ENCODE results near the gene SORCS3.

The SORCS3 gene

DNA sequence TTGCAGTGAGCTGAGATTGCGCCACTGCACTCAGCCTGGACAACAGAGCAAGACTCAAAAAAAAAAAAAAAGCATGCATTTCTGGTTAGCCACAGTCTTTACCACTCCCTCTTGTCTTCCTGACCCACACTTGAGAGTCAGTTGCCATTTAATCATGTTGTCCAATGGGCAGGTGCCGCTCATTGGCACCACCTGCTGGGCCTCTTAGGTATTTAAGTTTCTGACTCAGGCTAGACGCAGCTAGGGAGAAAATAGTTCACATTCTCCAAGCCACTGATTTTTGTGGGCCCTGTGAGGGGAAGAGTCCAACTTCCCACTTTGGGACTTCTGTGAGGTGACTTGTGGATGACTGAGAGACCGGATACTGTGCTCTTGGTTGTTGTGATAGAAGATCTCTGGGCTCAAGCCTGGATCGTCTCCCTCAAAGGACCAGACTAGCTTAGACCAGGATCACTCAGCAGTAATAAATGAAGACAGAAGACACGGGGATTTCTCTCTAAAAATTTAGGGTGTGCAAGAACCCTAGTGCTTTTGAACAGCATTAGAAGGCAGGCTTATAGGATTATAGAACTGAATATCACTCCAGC is 26.8 kb upstream of the SORCS3 start:
- POLR2A ChIA-PET, result no interaction called here
- TF ChIP-seq, protein P1, sequence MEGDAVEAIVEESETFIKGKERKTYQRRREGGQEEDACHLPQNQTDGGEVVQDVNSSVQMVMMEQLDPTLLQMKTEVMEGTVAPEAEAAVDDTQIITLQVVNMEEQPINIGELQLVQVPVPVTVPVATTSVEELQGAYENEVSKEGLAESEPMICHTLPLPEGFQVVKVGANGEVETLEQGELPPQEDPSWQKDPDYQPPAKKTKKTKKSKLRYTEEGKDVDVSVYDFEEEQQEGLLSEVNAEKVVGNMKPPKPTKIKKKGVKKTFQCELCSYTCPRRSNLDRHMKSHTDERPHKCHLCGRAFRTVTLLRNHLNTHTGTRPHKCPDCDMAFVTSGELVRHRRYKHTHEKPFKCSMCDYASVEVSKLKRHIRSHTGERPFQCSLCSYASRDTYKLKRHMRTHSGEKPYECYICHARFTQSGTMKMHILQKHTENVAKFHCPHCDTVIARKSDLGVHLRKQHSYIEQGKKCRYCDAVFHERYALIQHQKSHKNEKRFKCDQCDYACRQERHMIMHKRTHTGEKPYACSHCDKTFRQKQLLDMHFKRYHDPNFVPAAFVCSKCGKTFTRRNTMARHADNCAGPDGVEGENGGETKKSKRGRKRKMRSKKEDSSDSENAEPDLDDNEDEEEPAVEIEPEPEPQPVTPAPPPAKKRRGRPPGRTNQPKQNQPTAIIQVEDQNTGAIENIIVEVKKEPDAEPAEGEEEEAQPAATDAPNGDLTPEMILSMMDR (IDR thresholded peaks at IDR 0.05; ENCODE audit: insufficient read depth, low read length, missing control alignments), result peak; percentile 52
- DNase-seq (ENCODE audit: low read depth, low spot score), result no peak
- H3K4me3 ChIP-seq (ENCODE audit: low read depth, low read length), result no peak overlapping the region
- CTCF ChIA-PET, result interaction anchor here (1.1 to 5.6 kb wide), 8 partner anchors 11 to 212 kb away, joined by 3 to 33 read pairs (median 6); no protein-coding TSS in a partner anchor

DNA sequence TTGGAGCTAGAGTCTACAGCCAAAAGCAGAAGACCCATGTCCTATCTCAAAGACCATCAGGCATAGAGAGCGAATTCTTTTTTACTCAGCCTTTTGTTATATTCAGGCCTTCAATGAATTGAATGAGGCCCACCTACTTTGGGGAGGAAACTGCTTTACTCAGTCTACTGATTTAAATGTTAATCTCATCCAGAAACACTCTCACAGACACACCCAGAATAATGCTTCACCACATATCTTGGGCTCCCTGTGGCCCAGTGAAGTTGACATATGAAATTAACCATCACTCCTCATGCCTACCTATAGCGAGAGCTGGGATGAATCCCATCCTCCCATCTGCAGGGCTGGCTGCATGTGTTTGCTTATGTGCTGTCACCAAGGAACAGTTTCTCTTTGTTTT is 26.0 kb upstream of the SORCS3 start:
- DNase-seq (ENCODE audit: low read depth, low spot score), result no peak
- TF ChIP-seq, protein P1 (IDR thresholded peaks at IDR 0.05; ENCODE audit: insufficient read depth, low read length, missing control alignments), result no peak
- H3K4me3 ChIP-seq (ENCODE audit: low read depth, low read length), result no peak overlapping the region
- ChIA-PET POLR2A (no interaction called here), CTCF (interaction anchor here (1.1 to 5.6 kb wide), 7 partner anchors 12 to 212 kb away, joined by 3 to 33 read pairs (median 5); no protein-coding TSS in a partner anchor)

DNA sequence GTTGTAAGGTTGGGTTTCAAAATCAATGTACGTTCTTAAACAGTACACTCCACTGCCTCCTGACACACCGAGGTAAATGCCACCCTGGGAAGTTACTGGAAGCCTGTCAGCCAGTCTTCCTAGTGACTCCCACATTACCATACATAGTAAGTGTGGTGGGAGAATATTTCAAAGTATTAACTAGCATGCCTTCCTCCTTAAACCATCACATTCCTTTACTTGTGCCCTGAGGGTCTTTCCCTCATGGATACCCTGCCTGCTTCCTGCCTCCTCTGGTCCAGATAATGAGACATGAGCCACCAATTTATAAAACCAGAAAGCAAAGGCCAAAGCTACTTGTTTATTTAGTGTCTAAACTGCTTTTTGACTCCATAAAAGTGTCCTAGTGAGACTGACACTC is 23.3 kb upstream of the SORCS3 start:
- no peak overlapping the region for H3K4me3 ChIP-seq (ENCODE audit: low read depth, low read length)
- ChIA-PET POLR2A (no interaction called here), CTCF (interaction anchor here (5.9 kb wide), 1 partner anchor 37 kb away, joined by 49 read pairs; no protein-coding TSS in a partner anchor)
- DNase-seq (ENCODE audit: low read depth, low spot score), result no peak
- TF ChIP-seq, protein P1 (IDR thresholded peaks at IDR 0.05; ENCODE audit: insufficient read depth, low read length, missing control alignments), result no peak

DNA sequence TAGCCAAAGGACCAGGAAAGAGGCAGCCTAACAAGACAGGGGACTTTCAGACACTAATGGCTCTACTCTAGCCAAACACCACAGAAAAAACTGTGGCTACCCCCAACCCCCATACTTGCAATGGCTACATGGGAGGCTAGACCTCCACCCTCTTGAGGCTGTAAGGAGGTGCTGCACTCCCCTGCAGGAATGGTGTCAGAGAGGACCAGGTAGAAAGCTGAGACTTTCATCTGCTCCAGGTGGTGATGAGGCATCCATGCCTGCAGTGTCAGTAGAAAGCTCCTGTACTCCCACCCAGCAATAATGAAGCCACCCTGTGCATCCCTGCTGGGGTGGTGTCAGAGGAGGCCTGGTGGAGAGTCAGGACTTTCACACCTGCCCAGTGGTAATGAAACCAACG is 18.9 kb upstream of the SORCS3 start:
- DNase-seq (ENCODE audit: low read depth, low spot score), result no peak
- ChIA-PET POLR2A (interaction anchor here (0.9 kb wide), 1 partner anchor 215 kb away, joined by 3 read pairs; no protein-coding TSS in a partner anchor), CTCF (interaction anchor here (0.9 to 5.9 kb wide), 7 partner anchors 14 to 220 kb away, joined by 3 to 63 read pairs (median 5); no protein-coding TSS in a partner anchor)
- TF ChIP-seq, protein P1 (IDR thresholded peaks at IDR 0.05; ENCODE audit: insufficient read depth, low read length, missing control alignments), result no peak
- H3K4me3 ChIP-seq (ENCODE audit: low read depth, low read length), result no peak overlapping the region

DNA sequence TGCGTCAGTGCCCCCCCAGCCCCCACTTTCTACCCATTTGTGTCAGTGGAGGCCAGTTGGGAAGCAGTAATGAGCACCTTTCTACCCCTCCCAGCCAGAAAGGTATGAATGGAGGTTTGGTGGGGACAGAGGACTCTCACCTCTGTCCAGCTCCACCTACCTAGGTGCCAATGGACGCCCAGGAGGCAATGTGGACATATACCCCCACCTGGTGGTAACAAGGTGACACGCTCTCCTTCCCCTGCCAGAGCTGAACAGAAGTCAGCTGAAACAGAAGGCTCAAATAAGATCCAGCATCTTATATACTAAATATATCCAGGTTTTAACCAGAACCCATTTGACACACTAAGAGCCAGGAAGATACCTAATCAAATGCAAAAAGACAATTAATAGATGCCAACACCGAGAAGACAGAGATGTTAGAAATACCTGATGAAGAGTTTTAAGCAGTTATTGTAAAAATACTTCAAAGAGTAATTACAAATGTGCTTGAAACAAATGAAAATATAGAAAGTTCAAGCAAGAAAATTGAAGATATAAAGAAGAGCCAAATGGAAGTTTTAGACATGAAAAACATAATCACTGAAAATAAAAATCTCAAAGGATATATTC is 18.4 kb upstream of the SORCS3 start:
- TF ChIP-seq, protein P1 (IDR thresholded peaks at IDR 0.05; ENCODE audit: insufficient read depth, low read length, missing control alignments), result peak; percentile 47
- DNase-seq (ENCODE audit: low read depth, low spot score), result no peak
- POLR2A ChIA-PET, result interaction anchor here (0.5 to 0.9 kb wide), 2 partner anchors 216 to 388 kb away, joined by 3 read pairs; no protein-coding TSS in a partner anchor
- CTCF ChIA-PET, result interaction anchor here (0.9 to 5.9 kb wide), 7 partner anchors 14 to 220 kb away, joined by 3 to 63 read pairs (median 5); no protein-coding TSS in a partner anchor
- no peak overlapping the region for H3K4me3 ChIP-seq (ENCODE audit: low read depth, low read length)

DNA sequence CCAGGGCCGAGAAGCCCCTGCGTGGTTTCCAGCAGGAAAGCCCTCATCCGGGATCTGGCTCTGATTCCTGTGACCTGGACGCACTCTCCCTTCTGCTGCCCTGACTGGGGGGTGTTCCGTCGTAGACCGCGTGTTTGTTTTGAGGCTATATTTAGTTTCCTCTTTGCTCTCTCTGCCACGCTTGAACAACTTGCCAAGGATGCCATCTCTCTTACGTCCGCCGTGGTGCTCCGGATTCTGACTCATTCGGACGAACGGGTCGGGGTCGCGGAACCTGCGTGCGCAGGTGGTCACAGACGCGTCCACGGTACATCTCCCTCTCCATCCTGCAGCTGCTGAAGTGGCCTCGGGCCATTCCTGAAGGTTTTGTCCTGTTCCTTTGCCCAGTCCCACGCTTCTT is 10.4 kb upstream of the SORCS3 start:
- ChIA-PET CTCF (no interaction called here), POLR2A (no interaction called here)
- DNase-seq (ENCODE audit: low read depth, low spot score), result no peak
- H3K4me3 ChIP-seq (ENCODE audit: low read depth, low read length), result no peak overlapping the region
- TF ChIP-seq, protein P1 (IDR thresholded peaks at IDR 0.05; ENCODE audit: insufficient read depth, low read length, missing control alignments), result no peak

Data from AG04449 (cell line).